HL-60 (cell line): ENCODE measurements around the gene HERC2.

Source experiments
- DNase-seq, 2 experiments: peaks; one replicate each; pipeline ENCODE4 v3.0.0-alpha.2; 2010 to 2020; ENCODE audit warnings: low read depth in 1 of 2, low spot score in 1 of 2
- H3K27ac ChIP-seq: fragments of 250-450 bp; sonication (Bioruptor Pico); replicated peaks from 2 replicates; pipeline ENCODE4 v1.5.1; 2020; ENCODE audit warnings: mild to moderate bottlenecking, moderate library complexity
- H3K27me3 ChIP-seq: fragments of 250-450 bp; sonication (Bioruptor Pico); 2 replicates; pipeline ENCODE4 v1.5.1; 2021; ENCODE audit warnings: mild to moderate bottlenecking, moderate library complexity; ENCODE audit not compliant: insufficient read depth, poor library complexity, severe bottlenecking
- H3K4me3 ChIP-seq: replicated peaks from 2 replicates; pipeline ENCODE4 v1.5.1; 2011; ENCODE audit warnings: mild to moderate bottlenecking, control low read depth, low read length; ENCODE audit not compliant: insufficient read depth
- CTCF ChIP-seq: IDR thresholded peaks from one replicate; pipeline ENCODE4 v1.5.1; 2011; ENCODE audit warnings: low read length, control low read depth, inconsistent platforms; ENCODE audit not compliant: insufficient read depth
- GABPA ChIP-seq: IDR thresholded peaks from 2 replicates; pipeline ENCODE4 v1.6.1; 2012; ENCODE audit warnings: low read depth
- POLR2AphosphoS5 ChIP-seq: IDR thresholded peaks from 2 replicates; pipeline ENCODE4 v1.6.1; 2012; ENCODE audit warnings: low read depth
- REST ChIP-seq: IDR thresholded peaks from 2 replicates; pipeline ENCODE4 v1.6.1; 2012; ENCODE audit warnings: low read depth; ENCODE audit not compliant: insufficient replicate concordance
- SPI1 ChIP-seq: IDR thresholded peaks from 2 replicates; pipeline ENCODE4 v1.6.1; 2012; ENCODE audit warnings: low read depth, mild to moderate bottlenecking, borderline replicate concordance

Gene HERC2

GRCh38 chr15:28281876-28282275, 40.1 kb downstream of the HERC2 start:
- H3K27me3 ChIP-seq = no peaks in the 10 kb centered on the region
- no peak for DNase-seq
- no peak overlapping the region for H3K4me3 ChIP-seq
- H3K27ac ChIP-seq = no peak overlapping the region
- TF ChIP-seq REST (no peak), CTCF (no peak), GABPA (no peak), POLR2AphosphoS5 (no peak), SPI1 (no peak)

- H3K27ac ChIP-seq = no peak overlapping the region
- TF ChIP-seq SPI1 = no peak
- TF ChIP-seq GABPA = no peak
- no peak for TF ChIP-seq POLR2AphosphoS5
- TF ChIP-seq CTCF = no peak
- TF ChIP-seq REST = no peak
Observed at GRCh38 chr15:28274635-28275034, 47.3 kb downstream of the HERC2 start.

GRCh38 chr15:28273873-28274610, 47.9 kb downstream of the HERC2 start:
- Histone ChIP-seq H3K4me3 (no peak overlapping the region), H3K27ac (no peak overlapping the region)
- no peak for DNase-seq

More at GRCh38 chr15:28274635-28275034, 47.3 kb downstream of the HERC2 start:
- no peak for DNase-seq
- H3K4me3 ChIP-seq = no peak overlapping the region
- no peaks in the 10 kb centered on the region for H3K27me3 ChIP-seq

More at GRCh38 chr15:28273873-28274610, 47.9 kb downstream of the HERC2 start:
- TF ChIP-seq CTCF (no peak), GABPA (no peak), SPI1 (no peak), POLR2AphosphoS5 (no peak), REST (no peak)
- no peaks in the 10 kb centered on the region for H3K27me3 ChIP-seq
